PFSK-1 (cell line): ENCODE measurements around the gene TP53INP2.

Experiments
- FOXP2 ChIP-seq: optimal IDR thresholded peaks from 2 replicates; pipeline ENCODE3; 2011; ENCODE audit warnings: borderline replicate concordance, control low read depth, inconsistent platforms; ENCODE audit not compliant: insufficient read depth; ENCODE audit errors: extremely low read length, extremely low read depth
- POLR2AphosphoS5 ChIP-seq: IDR thresholded peaks from 2 replicates; pipeline ENCODE4 v1.6.1; 2012; ENCODE audit warnings: low read depth, mild to moderate bottlenecking, control low read depth, low read length, moderate library complexity
- SIN3A ChIP-seq: IDR thresholded peaks from 2 replicates; pipeline ENCODE4 v1.6.1; 2012; ENCODE audit warnings: mild to moderate bottlenecking, low read length, moderate library complexity, borderline replicate concordance; ENCODE audit not compliant: insufficient read depth
- TAF1 ChIP-seq: IDR thresholded peaks from 2 replicates; pipeline ENCODE4 v1.6.1; 2012; ENCODE audit warnings: low read length, control low read depth, borderline replicate concordance; ENCODE audit not compliant: insufficient read depth
- TF ChIP-seq, protein P1 (sequence below), 2 experiments: IDR thresholded peaks; 2 replicates each; pipeline versions ENCODE4 v1.6.1 to v1.8.0; 2011 to 2012; ENCODE audit warnings: low read depth in 2 of 2, low read length in 2 of 2, control low read depth in 1 of 2, inconsistent platforms in 1 of 2, mild to moderate bottlenecking in 1 of 2, moderate library complexity in 1 of 2; ENCODE audit not compliant: insufficient read depth in 1 of 2

The TP53INP2 gene

GRCh38 chr20:34712525-34713192 is 8.5 kb downstream of the TP53INP2 start:
- no peak for TF ChIP-seq SIN3A

GRCh38 chr20:34713194-34713943 is 9.2 kb downstream of the TP53INP2 start:
- TF ChIP-seq SIN3A (no peak), FOXP2 (no peak), POLR2AphosphoS5 (no peak)

- TF ChIP-seq FOXP2 = no peak
- no peak for TF ChIP-seq SIN3A
- no peak for TF ChIP-seq POLR2AphosphoS5
- no peak for TF ChIP-seq TAF1
- TF ChIP-seq, protein P1, sequence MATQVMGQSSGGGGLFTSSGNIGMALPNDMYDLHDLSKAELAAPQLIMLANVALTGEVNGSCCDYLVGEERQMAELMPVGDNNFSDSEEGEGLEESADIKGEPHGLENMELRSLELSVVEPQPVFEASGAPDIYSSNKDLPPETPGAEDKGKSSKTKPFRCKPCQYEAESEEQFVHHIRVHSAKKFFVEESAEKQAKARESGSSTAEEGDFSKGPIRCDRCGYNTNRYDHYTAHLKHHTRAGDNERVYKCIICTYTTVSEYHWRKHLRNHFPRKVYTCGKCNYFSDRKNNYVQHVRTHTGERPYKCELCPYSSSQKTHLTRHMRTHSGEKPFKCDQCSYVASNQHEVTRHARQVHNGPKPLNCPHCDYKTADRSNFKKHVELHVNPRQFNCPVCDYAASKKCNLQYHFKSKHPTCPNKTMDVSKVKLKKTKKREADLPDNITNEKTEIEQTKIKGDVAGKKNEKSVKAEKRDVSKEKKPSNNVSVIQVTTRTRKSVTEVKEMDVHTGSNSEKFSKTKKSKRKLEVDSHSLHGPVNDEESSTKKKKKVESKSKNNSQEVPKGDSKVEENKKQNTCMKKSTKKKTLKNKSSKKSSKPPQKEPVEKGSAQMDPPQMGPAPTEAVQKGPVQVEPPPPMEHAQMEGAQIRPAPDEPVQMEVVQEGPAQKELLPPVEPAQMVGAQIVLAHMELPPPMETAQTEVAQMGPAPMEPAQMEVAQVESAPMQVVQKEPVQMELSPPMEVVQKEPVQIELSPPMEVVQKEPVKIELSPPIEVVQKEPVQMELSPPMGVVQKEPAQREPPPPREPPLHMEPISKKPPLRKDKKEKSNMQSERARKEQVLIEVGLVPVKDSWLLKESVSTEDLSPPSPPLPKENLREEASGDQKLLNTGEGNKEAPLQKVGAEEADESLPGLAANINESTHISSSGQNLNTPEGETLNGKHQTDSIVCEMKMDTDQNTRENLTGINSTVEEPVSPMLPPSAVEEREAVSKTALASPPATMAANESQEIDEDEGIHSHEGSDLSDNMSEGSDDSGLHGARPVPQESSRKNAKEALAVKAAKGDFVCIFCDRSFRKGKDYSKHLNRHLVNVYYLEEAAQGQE (IDR thresholded peaks at IDR 0.05; ENCODE audit: insufficient read depth in 1 of 2, low read depth in 2 of 2, low read length in 2 of 2) = no peak
These were observed 11.2 kb downstream of the TP53INP2 start for GRCh38 chr20:34715384-34715783.

DNA sequence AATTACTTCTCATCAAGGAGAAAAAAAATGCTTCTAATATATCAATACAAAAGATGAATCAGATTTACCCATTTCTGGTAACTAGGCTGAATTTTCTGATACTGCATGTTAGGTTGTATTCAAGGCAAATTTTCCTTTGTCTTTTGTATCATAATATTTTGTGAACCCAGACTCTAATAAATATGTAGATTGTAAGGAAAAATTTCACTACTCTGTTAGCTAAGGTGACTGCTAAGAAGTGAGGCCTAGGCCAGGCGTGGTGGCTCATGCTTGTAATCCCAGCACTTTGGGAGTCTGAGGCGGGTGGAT is 12.7 kb downstream of the TP53INP2 start:
- TF ChIP-seq, protein P1 (IDR thresholded peaks at IDR 0.05; ENCODE audit: insufficient read depth in 1 of 2, low read depth in 2 of 2, low read length in 2 of 2) = no peak
- TF ChIP-seq SIN3A = no peak
- no peak for TF ChIP-seq POLR2AphosphoS5
- no peak for TF ChIP-seq FOXP2
- TF ChIP-seq TAF1 = no peak

DNA sequence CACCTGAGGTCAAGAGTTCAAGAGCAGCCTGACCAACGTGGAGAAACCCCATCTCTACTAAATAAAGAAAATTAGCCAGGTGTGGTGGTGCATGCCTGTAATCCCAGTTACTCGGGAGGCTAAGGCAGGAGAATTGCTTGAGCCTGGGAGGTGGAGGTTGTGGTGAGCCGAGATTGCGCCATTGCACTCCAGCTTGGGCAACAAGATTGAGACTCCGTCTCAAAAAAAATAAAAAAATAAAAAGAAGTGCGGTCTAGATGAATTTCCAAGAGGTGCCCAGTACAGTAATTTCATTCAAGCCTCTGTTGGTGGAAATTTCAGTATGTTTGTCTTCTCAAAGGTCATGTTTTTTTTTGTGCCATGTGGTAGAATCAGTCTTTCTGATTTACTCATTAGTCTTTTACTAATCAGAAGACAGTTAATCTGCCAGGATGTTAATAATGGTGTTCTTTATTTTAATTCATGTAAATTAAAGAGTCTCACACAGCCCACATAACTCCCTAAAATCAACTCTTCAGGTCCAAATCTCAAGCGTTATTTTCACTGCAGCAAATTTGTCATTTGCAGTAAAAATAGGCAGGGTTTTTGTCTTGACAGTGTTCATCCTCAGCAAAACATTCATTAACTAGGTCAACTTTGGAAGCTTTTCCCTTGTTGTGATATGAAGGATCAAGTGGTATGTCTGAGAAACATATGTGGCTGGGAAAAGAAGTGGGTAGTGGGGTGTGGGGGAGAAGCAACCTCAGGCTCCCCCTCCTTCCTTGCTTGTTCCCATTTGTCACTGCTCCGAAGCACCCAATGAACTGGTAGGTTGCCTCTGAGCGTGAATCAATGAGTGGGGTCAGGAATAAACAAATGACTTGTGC is 13.3 kb downstream of the TP53INP2 start:
- TF ChIP-seq POLR2AphosphoS5 (no peak), TAF1 (no peak), SIN3A (no peak), FOXP2 (no peak)
- TF ChIP-seq, protein P1 (IDR thresholded peaks at IDR 0.05; ENCODE audit: insufficient read depth in 1 of 2, low read depth in 2 of 2, low read length in 2 of 2) = no peak

- TF ChIP-seq, protein P1 (IDR thresholded peaks at IDR 0.05; ENCODE audit: insufficient read depth in 1 of 2, low read depth in 2 of 2, low read length in 2 of 2) = no peak
- TF ChIP-seq POLR2AphosphoS5 = no peak
- no peak for TF ChIP-seq FOXP2
- TF ChIP-seq TAF1 = no peak
- TF ChIP-seq SIN3A = no peak
These were observed 16.1 kb downstream of the TP53INP2 start for GRCh38 chr20:34720266-34720665.
